ENCODE measurements around the gene ACTR1A. TPM values are rescaled to one million over a fixed set of nuclear protein-coding genes. Genes with fewer than 3 reads are reported as not detected.

The ACTR1A gene
- total RNA-seq, 2 donors from 2014 or later = 91.6 to 114 TPM

DNA sequence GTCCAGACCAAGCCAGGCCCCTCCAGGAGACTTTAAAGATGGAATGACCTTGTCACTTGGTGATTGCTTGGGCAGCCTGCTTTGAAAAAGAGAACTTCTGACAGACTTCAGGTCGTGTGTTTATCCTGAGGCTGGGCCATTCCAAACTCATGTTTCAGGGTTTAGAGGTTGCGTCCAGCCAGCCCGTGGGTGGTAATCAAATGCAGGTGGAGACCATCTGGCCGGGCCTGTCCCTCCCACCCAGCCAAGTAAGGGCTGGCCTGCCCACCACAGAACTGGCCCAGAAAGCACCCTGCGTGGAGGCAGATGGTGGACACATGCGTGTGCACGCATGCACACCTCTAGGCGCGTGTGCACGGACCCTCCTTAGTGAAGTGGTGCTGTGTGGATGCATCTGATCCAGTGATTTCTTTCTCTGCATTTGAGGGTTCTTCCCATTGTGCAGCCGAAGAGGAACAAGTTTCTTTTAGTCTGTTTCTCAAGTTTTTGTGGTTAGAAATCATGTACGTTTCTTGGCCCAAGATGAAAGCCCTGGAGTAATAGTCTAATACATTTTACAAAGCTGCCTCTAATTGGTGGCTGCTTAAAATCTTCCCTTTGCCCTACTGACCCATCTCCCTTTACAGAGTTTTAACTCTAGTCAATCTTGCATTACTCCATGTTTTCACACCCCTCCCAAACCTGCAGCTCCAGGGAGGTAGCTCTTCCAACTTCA is 44.3 kb upstream of the ACTR1A start:
- no peak for TF ChIP-seq CTCF (conservative IDR thresholded peaks at IDR 0.05)
- Histone ChIP-seq H3K9ac (ENCODE audit: extremely low read depth, low read length, poor library complexity, severe bottlenecking) (no peak overlapping the region), H3K27me3 (ENCODE audit: control insufficient read depth, insufficient read depth, low read length, poor library complexity, severe bottlenecking) (no peaks in the 10 kb centered on the region), H3K36me3 (ENCODE audit: control insufficient read depth, insufficient read depth, low read length) (peaks cover 12% of the 10 kb centered on the region), H3K9me3 (ENCODE audit: control insufficient read depth, low read length) (no peaks in the 10 kb centered on the region), H3K4me1 (ENCODE audit: control insufficient read depth, insufficient read depth, low read length) (no peaks in the 10 kb centered on the region), H3K27ac (ENCODE audit: low read depth, low read length) (peak overlapping the region; percentile 44), H3K4me3 (ENCODE audit: low read length) (no peak overlapping the region)
- no peaks in the 10 kb centered on the region for H3K27me3 Mint-ChIP-seq (ENCODE audit: insufficient read depth)
- H3K4me3 Mint-ChIP-seq = no peak overlapping the region
- H3K27ac Mint-ChIP-seq = no peak overlapping the region
- 93% methylated on average over 7 to 12 of the region's 12 CpGs for WGBS, 2 experiments (ENCODE audit: insufficient coverage in 1 of 2, insufficient read length in 1 of 2)
- H3K36me3 Mint-ChIP-seq (ENCODE audit: low read depth) = peaks cover 19% of the 10 kb centered on the region
- no peak for DNase-seq
- no peaks in the 10 kb centered on the region for H3K9me3 Mint-ChIP-seq
- no peaks in the 10 kb centered on the region for H3K4me1 Mint-ChIP-seq

- H3K4me1 ChIP-seq (ENCODE audit: control insufficient read depth, insufficient read depth, low read length) = no peaks in the 10 kb centered on the region
- H3K27ac Mint-ChIP-seq = no peak overlapping the region
- H3K9me3 Mint-ChIP-seq = no peaks in the 10 kb centered on the region
- H3K36me3 ChIP-seq (ENCODE audit: control insufficient read depth, insufficient read depth, low read length) = peaks cover 10% of the 10 kb centered on the region
- H3K4me1 Mint-ChIP-seq = no peaks in the 10 kb centered on the region
- H3K9me3 ChIP-seq (ENCODE audit: control insufficient read depth, low read length) = no peaks in the 10 kb centered on the region
- H3K27me3 ChIP-seq (ENCODE audit: control insufficient read depth, insufficient read depth, low read length, poor library complexity, severe bottlenecking) = no peaks in the 10 kb centered on the region
- H3K9ac ChIP-seq (ENCODE audit: extremely low read depth, low read length, poor library complexity, severe bottlenecking) = no peak overlapping the region
- no peak overlapping the region for H3K4me3 ChIP-seq (ENCODE audit: low read length)
- H3K4me3 Mint-ChIP-seq = no peak overlapping the region
- TF ChIP-seq CTCF (conservative IDR thresholded peaks at IDR 0.05) = no peak
- WGBS, 2 experiments (ENCODE audit: insufficient coverage in 1 of 2, insufficient read length in 1 of 2) = 91 to 100% methylated on average over 2 of the region's 2 CpGs
- H3K36me3 Mint-ChIP-seq (ENCODE audit: low read depth) = peaks cover 14% of the 10 kb centered on the region
- H3K27me3 Mint-ChIP-seq (ENCODE audit: insufficient read depth) = no peaks in the 10 kb centered on the region
- H3K27ac ChIP-seq (ENCODE audit: low read depth, low read length) = peak overlapping the region; percentile 44
- no peak for DNase-seq
Observed at GRCh38 chr10:102545997-102546396, 43.5 kb upstream of the ACTR1A start.

- WGBS, 2 experiments (ENCODE audit: insufficient coverage in 1 of 2, insufficient read length in 1 of 2) = 92% methylated on average over 6 of the region's 7 CpGs; no CpG with 5 or more reads in 1 of the 2 experiments
- Histone ChIP-seq H3K4me1 (ENCODE audit: control insufficient read depth, insufficient read depth, low read length) (no peaks in the 10 kb centered on the region), H3K9me3 (ENCODE audit: control insufficient read depth, low read length) (no peaks in the 10 kb centered on the region), H3K36me3 (ENCODE audit: control insufficient read depth, insufficient read depth, low read length) (peaks cover 8% of the 10 kb centered on the region), H3K27me3 (ENCODE audit: control insufficient read depth, insufficient read depth, low read length, poor library complexity, severe bottlenecking) (no peaks in the 10 kb centered on the region), H3K4me3 (ENCODE audit: low read length) (no peak overlapping the region), H3K9ac (ENCODE audit: extremely low read depth, low read length, poor library complexity, severe bottlenecking) (no peak overlapping the region), H3K27ac (ENCODE audit: low read depth, low read length) (no peak overlapping the region)
- peak; percentile 13 for DNase-seq
- Mint-ChIP-seq H3K36me3 (ENCODE audit: low read depth) (peaks cover 8% of the 10 kb centered on the region), H3K4me1 (no peaks in the 10 kb centered on the region), H3K4me3 (no peak overlapping the region), H3K27ac (no peak overlapping the region), H3K27me3 (ENCODE audit: insufficient read depth) (no peaks in the 10 kb centered on the region), H3K9me3 (no peaks in the 10 kb centered on the region)
- TF ChIP-seq CTCF (conservative IDR thresholded peaks at IDR 0.05) = no peak
Observed at GRCh38 chr10:102545265-102545871, 42.9 kb upstream of the ACTR1A start.

Data from endodermal cell (in vitro differentiated cells).